LNCaP clone FGC (cell line): Measurements from ENCODE around the gene SV2B.
A peak's percentile ranks its signal among the peaks of the same experiment; 100 is the strongest.
"Not testable (repeated sequence)": the region's sequence is repeated elsewhere in the genome, so short reads cannot be mapped to it uniquely, and the experiment has no call there.

ENCODE experiments used
- DNase-seq: peaks from one replicate; pipeline ENCODE4 v3.0.0-alpha.2; 2011; ENCODE audit warnings: low read depth
- H3K4me3 ChIP-seq: 2 replicates; pipeline ENCODE4 v1.5.1; 2011; ENCODE audit warnings: mild to moderate bottlenecking, low read depth, low read length, control low read depth
- CTCF ChIP-seq: IDR thresholded peaks from 2 replicates; pipeline ENCODE4 v1.5.1; 2012; ENCODE audit warnings: mild to moderate bottlenecking; ENCODE audit not compliant: control insufficient read depth, insufficient read depth; ENCODE audit errors: extremely low read depth

SV2B gene

GRCh38 chr15:91073768-91074167 is 26.3 kb upstream of the SV2B start:
- peak; percentile 14 for DNase-seq
- TF ChIP-seq CTCF: no peak
- H3K4me3 ChIP-seq: no peak overlapping the region

DNA sequence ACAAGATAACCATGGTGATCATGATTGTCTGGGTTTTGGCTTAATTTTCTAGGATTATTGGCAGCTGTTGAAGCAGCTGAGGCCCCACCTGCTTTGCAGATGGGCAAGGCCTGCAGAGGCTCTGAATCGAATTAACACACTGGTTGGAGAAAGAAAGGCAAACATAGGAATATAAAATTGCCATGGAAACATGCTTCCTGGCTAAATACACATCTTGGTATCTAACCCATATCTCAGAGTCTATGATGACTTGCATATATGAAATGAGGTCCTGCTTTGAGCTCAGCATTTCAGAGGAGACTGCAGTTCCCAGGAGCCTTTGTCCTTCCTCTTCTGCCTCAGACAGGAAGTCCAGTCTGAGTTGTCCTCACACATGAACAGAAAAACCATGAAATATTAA is 24.3 kb upstream of the SV2B start:
- TF ChIP-seq CTCF: no peak
- H3K4me3 ChIP-seq: no peak overlapping the region
- no peak for DNase-seq

- no peak for TF ChIP-seq CTCF
- no peak for DNase-seq
- H3K4me3 ChIP-seq: no peak overlapping the region
Observed at GRCh38 chr15:91077029-91077428, 23.0 kb upstream of the SV2B start.

- not testable (repeated sequence) for H3K4me3 ChIP-seq, DNase-seq
Observed at GRCh38 chr15:91093866-91094265, 6.2 kb upstream of the SV2B start.

DNA sequence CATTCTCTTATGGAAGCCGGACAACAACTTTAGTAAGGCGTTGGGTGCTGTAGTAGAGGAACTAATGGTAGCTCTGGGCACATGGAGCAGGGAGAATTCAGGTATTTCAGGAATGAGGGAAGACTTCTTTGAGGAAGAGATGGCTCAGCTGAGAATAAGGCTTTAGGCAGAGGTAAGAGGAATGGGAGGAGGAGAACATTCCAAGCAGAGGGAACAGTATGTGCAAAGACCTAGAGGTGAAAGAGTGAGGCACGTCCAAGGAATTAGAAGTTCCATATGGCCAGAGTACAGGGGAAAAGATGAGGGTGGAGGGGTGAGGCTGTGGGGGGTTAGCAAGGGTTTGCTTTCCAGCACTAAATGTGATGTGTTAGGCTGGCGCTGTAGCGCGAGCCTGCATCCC is 1.6 kb upstream of the SV2B start:
- no peak overlapping the region for H3K4me3 ChIP-seq
- no peak for DNase-seq
- no peak for TF ChIP-seq CTCF

DNA sequence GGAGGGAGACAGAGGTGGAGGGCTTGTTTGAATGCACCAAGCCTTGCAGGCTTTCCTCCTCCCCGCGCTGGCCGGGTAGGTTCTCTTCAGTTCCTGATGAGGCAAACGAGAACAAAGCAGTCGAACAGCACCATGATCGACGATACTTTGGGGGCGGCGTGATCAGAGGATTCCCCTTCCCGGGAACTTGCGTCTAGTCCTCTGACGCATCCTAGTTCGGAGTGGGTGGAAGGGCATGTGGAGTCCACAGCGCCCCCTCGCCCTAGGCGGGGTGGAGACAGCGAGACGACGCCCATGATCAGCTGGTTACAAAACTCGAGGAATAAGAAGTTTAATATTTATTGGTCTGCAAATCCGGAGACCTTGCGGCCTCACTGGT is 452 bp upstream of the SV2B start:
- TF ChIP-seq CTCF: peak; percentile 27; the same call in 1 of the 2 replicates
- no peak overlapping the region for H3K4me3 ChIP-seq
- no peak for DNase-seq

GRCh38 chr15:91100814-91101607 is 954 bp downstream of the SV2B start:
- no peak for TF ChIP-seq CTCF
- no peak for DNase-seq
- peak overlapping the region; percentile 31; the same call in 1 of the 2 replicates for H3K4me3 ChIP-seq
